ENCODE data around the gene AP3D1. TPM values are rescaled to one million over a fixed set of nuclear protein-coding genes. Genes with fewer than 3 reads are reported as not detected.
A peak's percentile ranks its signal among the peaks of the same experiment; 100 is the strongest.

Gene AP3D1
- total RNA-seq, 1 donor from 2014 or later = 109 TPM

DNA sequence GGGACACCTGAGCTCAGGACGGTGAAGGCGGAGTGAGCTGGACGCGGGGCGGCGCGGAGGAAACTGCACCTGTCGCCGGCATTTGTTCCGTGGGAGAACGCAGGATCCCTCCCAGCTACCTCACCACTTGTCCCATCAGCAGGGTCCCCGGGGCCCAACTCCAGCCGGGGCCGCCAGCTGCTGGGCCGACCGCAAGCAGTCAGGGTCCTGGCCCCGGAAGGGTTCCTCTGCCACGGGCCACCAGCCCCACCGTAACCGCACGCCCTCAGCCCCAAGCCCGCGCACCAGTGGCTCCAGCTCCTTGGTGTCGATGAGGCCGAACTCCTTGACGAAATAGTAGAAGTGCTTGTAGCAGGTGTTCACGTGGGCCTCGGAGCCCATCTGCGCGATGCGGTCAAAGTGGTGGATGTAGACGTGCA lies 74.8 kb downstream of the AP3D1 start:
- TF ChIP-seq, protein P1, sequence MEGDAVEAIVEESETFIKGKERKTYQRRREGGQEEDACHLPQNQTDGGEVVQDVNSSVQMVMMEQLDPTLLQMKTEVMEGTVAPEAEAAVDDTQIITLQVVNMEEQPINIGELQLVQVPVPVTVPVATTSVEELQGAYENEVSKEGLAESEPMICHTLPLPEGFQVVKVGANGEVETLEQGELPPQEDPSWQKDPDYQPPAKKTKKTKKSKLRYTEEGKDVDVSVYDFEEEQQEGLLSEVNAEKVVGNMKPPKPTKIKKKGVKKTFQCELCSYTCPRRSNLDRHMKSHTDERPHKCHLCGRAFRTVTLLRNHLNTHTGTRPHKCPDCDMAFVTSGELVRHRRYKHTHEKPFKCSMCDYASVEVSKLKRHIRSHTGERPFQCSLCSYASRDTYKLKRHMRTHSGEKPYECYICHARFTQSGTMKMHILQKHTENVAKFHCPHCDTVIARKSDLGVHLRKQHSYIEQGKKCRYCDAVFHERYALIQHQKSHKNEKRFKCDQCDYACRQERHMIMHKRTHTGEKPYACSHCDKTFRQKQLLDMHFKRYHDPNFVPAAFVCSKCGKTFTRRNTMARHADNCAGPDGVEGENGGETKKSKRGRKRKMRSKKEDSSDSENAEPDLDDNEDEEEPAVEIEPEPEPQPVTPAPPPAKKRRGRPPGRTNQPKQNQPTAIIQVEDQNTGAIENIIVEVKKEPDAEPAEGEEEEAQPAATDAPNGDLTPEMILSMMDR (IDR thresholded peaks at IDR 0.05) = no peak
- intact Hi-C loops (cut with micrococcal nuclease) = no loop called here
- Mint-ChIP-seq H3K9me3 (no peaks in the 10 kb centered on the region), H3K4me3 (no peak overlapping the region), H3K4me1 (peaks cover 75% of the 10 kb centered on the region), H3K27ac (peak overlapping the region; percentile 50), H3K36me3 (ENCODE audit: low read depth) (peaks cover 79% of the 10 kb centered on the region), H3K27me3 (no peaks in the 10 kb centered on the region)
- POLR2A ChIA-PET = interaction anchor here (0.5 to 59.1 kb wide), 4 partner anchors 6 to 824 kb away, joined by 5 to 2723 read pairs (median 1364); partner anchors contain the start of genes IZUMO4, MKNK2, MOB3A and ZNF57
- CTCF ChIA-PET = interaction anchor here (0.9 to 2.6 kb wide), 2 partner anchors 11 to 57 kb away, joined by 3 to 8 read pairs; no protein-coding TSS in a partner anchor
- no peak for ATAC-seq (ENCODE audit: low read depth)
- no peak for DNase-seq

DNA sequence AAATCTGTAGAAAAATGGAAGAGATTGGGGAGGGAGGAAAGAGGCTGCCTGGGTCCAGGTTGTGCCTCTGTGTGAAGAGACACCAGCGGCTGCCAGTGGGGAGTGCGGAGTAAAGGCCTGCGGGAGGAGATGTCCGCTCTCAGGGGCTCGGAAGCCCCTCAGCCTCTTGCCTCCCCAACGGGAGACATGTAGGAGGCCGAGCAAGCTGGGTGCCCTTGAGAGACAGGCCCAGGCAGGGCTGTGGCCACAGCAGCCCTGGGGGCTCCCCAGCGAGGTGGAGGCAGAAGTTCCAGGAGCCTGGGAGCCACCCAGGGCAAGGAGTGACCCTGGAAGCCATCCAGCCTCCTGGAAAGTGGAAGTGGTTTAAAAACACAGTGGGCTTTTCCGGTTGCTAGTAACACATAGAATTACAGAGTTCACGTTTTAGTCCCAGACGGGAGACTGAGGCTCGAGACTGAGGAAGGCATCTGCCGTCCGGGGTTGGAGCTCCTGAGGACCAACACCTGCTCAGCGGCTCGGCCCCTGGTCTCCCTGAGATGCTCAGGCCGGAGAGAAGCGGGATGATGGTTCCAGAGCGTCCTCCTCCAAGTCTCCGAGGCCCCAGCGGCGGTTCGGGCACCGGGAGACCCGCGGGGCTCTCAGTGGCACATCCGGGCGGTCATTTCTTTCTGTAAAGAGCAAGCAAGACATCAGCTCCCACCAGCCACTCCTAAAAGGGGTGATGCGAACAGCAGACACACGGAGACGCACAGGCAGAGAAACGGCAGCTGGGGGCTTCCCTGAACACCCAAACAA lies 78.4 kb downstream of the AP3D1 start:
- peaks cover 61% of the 10 kb centered on the region for H3K36me3 Mint-ChIP-seq (ENCODE audit: low read depth)
- no peaks in the 10 kb centered on the region for H3K9me3 Mint-ChIP-seq
- TF ChIP-seq, protein P1 (IDR thresholded peaks at IDR 0.05) = no peak
- DNase-seq (no peak), ATAC-seq (ENCODE audit: low read depth) (no peak)
- peak overlapping the region; percentile 85 for H3K27ac Mint-ChIP-seq
- ChIA-PET CTCF (no interaction called here), POLR2A (interaction anchor here (0.6 to 59.1 kb wide), 3 partner anchors 9 to 235 kb away, joined by 7 to 2723 read pairs (median 2723); partner anchors contain the start of genes IZUMO4, MKNK2 and MOB3A)
- H3K4me1 Mint-ChIP-seq = peaks cover 62% of the 10 kb centered on the region
- no peak overlapping the region for H3K4me3 Mint-ChIP-seq
- H3K27me3 Mint-ChIP-seq = no peaks in the 10 kb centered on the region
- intact Hi-C loops (cut with micrococcal nuclease) = no loop called here

DNA sequence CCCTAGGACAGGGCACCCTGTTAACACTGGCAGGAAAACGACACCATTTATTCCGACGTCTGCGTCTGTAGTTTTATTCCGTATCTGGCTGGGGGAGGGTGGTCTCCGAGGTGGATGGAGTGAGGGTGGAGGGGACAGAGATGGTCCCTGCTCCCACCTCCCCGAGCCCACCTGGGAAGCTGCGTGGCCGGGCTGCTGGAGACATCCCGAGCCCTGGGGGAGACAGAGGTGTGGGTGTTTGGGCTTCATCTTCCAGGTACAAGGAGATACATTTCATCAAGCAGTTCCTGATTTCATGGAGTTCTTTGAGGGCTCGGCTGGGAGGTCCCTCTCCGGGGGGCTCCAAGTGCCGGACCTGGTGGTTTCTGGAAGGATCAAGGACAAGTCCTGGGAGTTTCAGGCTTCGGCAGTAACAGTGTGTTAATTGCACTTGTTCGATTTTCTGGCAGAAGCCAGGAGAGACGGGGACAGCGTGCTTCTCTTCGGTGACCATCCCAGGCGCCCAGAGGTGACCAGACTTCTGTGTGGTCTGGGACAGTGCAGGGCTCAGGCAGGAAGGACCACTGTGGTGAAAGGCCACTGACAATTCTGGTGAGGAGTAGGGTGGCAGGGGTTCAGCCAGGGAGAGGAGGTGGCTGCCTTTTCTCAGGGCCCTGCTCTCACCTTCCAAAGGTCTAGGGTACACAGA lies 80.2 kb downstream of the AP3D1 start:
- peaks cover 45% of the 10 kb centered on the region for H3K36me3 Mint-ChIP-seq (ENCODE audit: low read depth)
- no peaks in the 10 kb centered on the region for H3K27me3 Mint-ChIP-seq
- H3K9me3 Mint-ChIP-seq = no peaks in the 10 kb centered on the region
- TF ChIP-seq, protein P1 (IDR thresholded peaks at IDR 0.05) = no peak
- peak overlapping the region; percentile 35 for H3K27ac Mint-ChIP-seq
- H3K4me3 Mint-ChIP-seq = no peak overlapping the region
- intact Hi-C loops (cut with micrococcal nuclease) = no loop called here
- DNase-seq (no peak), ATAC-seq (ENCODE audit: low read depth) (no peak)
- ChIA-PET CTCF (interaction anchor here (2.4 kb wide), 1 partner anchor 19 kb away, joined by 14 read pairs; no protein-coding TSS in a partner anchor), POLR2A (interaction anchor here (0.6 to 59.1 kb wide), 6 partner anchors 11 to 170 kb away, joined by 4 to 2723 read pairs (median 10); partner anchors contain the start of genes IZUMO4, MKNK2 and MOB3A)
- peaks cover 61% of the 10 kb centered on the region for H3K4me1 Mint-ChIP-seq

DNA sequence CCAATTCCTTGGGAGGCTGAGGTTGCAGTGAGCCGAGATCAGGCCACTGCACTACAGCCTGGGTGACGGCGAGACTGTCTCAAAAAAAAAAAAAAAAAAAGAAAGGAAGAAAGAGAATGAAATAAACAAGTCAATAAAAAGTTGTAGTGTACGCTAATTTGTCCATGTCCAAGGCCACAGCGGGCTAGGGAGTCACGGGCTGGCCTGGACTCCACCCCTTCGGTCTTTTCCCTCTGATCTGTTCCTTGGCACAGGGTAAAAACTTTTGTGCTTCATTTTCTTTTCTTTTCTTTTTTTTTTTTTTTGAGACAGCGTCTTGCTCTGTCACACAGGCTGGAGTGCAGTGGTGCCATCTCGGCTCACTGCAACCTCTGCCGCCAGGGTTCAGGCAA lies 80.9 kb downstream of the AP3D1 start:
- intact Hi-C loops (cut with micrococcal nuclease) = no loop called here
- H3K4me3 Mint-ChIP-seq = no peak overlapping the region

More for the DNA sequence above, 80.9 kb downstream of the AP3D1 start:
- Mint-ChIP-seq H3K36me3 (ENCODE audit: low read depth) (peaks cover 39% of the 10 kb centered on the region), H3K27me3 (no peaks in the 10 kb centered on the region), H3K4me1 (peaks cover 57% of the 10 kb centered on the region), H3K9me3 (no peaks in the 10 kb centered on the region), H3K27ac (no peak overlapping the region)
- CTCF ChIA-PET = interaction anchor here (0.6 to 2.4 kb wide), 8 partner anchors 8 to 142 kb away, joined by 3 to 14 read pairs (median 4); no protein-coding TSS in a partner anchor
- TF ChIP-seq, protein P1 (IDR thresholded peaks at IDR 0.05) = no peak
- ATAC-seq (ENCODE audit: low read depth) (no peak), DNase-seq (no peak)
- POLR2A ChIA-PET = interaction anchor here (0.7 to 59.1 kb wide), 5 partner anchors 12 to 170 kb away, joined by 4 to 2723 read pairs (median 9); partner anchors contain the start of genes IZUMO4, MKNK2 and MOB3A
